ENCODE data around the gene POU2AF1.

DNA sequence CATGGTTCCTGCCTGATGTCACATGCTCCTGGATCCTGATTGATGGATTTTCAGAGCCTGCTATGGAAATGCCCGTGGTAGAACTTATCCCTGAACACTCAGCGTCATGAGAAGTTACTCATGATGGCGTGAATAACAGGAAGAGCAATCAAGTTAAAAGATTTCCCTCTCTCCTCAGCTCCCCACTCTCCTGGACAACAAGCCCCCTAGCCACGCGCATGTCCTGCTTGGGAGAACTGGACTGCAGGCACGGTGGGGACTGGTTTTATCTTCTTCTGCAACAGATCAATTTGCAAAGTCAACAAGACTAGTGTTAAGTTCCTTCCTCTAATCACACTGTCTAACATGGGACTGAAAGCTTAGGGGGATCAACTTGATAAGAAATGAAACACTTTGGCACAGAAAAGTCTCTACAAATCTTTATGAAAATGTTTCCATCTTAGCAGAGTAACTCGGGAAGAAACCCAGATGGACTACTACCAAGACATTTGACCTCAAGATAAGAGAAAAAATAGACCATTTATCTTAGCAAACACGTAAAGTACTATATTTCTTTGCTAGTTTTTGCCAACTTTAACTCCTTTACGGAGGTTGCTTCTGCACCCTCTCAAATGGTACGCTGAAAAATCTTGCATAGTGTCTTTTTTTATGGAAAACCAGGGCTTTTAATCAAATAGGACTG is 27.6 kb downstream of the POU2AF1 start:
- TF ChIP-seq ZFP30 (CRISPR knock-in tag; IDR thresholded peaks at IDR 0.05) (no peak), PPARA (CRISPR knock-in tag; IDR thresholded peaks at IDR 0.05; ENCODE audit: borderline replicate concordance) (no peak), ARNTL (CRISPR knock-in tag; IDR thresholded peaks at IDR 0.05; ENCODE audit: borderline replicate concordance, low read depth) (no peak)
- TF ChIP-seq, protein P1, sequence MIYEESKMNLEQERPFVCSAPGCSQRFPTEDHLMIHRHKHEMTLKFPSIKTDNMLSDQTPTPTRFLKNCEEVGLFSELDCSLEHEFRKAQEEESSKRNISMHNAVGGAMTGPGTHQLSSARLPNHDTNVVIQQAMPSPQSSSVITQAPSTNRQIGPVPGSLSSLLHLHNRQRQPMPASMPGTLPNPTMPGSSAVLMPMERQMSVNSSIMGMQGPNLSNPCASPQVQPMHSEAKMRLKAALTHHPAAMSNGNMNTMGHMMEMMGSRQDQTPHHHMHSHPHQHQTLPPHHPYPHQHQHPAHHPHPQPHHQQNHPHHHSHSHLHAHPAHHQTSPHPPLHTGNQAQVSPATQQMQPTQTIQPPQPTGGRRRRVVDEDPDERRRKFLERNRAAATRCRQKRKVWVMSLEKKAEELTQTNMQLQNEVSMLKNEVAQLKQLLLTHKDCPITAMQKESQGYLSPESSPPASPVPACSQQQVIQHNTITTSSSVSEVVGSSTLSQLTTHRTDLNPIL (CRISPR knock-in tag; IDR thresholded peaks at IDR 0.05; ENCODE audit: low read depth) = no peak

All from SK-N-SH treated with all-trans-retinoic acid at 6 μM for 48 hours (cell line).